K562 treated with DMSO at 1 percent for 24 hours (cell line): ENCODE data around the gene FEM1B. TPM values are rescaled to one million over a fixed set of nuclear protein-coding genes. Genes with fewer than 3 reads are reported as not detected.

Experiments used
- total RNA-seq: library from RNA; unstranded; fragments of 300-600 nt; gene quantifications from 2 replicates; pipeline ENCODE4 v1.2.3, GENCODE V29; 2022; ENCODE audit warnings: low read depth; ENCODE audit not compliant: insufficient read depth

Gene FEM1B
- 12.3 and 13.7 TPM in 2 replicates for total RNA-seq

GRCh38 chr15:68277603-68278344 is at the start of gene FEM1B:
Gene FEM1B, plus strand, starts transcription at chr15:68277745. Its CDS starts 673 bp downstream, at chr15:68278418.

GRCh38 chr15:68229386-68230156 is 48.0 kb upstream of the FEM1B start, which contains the start of gene CLN6:
Gene CLN6, minus strand, starts transcription at chr15:68229728. Its CDS starts 144 bp downstream, at chr15:68229584.

Other genes with a start within 250 kb of the FEM1B start
- 16.2 and 21.5 TPM in 2 replicates for gene PIAS1, start 223.4 kb upstream of the FEM1B start, total RNA-seq
- gene CALML4, start 72.4 kb upstream of the FEM1B start, total RNA-seq: 5.0 and 9.6 TPM in 2 replicates
- gene CLN6, start 48.0 kb upstream of the FEM1B start, total RNA-seq: 22.2 and 33.9 TPM in 2 replicates
- gene ITGA11, start 154.4 kb downstream of the FEM1B start, total RNA-seq: not detected in 2 replicates